Left lobe of liver (tissue), 2 donors: ENCODE data around the gene PACSIN1. TPM values are rescaled to one million over a fixed set of nuclear protein-coding genes. Genes with fewer than 3 reads are reported as not detected.

Source experiments
- ATAC-seq: fragments of 200-7000 bp; cut with Tn5 transposase; one replicate; pipeline ENCODE4 v1.9.1; 2020; ENCODE audit warnings: mild to moderate bottlenecking, moderate library complexity
- DNase-seq: peaks from one replicate; pipeline ENCODE4 v3.0.0-alpha.2; 2020; ENCODE audit warnings: low spot score
- total RNA-seq: library from RNA; stranded (reverse); gene quantifications from one replicate; pipeline ENCODE4 v1.2.1, GENCODE V29; 2021
- donor health status: DM: no; HTN: no; CAD: no; lungs with moderate emphysema.
- donor health status: DM: no; HTN: yes; CAD: no.

Gene PACSIN1
- total RNA-seq, 1 donor from 2014 or later: not detected

DNA sequence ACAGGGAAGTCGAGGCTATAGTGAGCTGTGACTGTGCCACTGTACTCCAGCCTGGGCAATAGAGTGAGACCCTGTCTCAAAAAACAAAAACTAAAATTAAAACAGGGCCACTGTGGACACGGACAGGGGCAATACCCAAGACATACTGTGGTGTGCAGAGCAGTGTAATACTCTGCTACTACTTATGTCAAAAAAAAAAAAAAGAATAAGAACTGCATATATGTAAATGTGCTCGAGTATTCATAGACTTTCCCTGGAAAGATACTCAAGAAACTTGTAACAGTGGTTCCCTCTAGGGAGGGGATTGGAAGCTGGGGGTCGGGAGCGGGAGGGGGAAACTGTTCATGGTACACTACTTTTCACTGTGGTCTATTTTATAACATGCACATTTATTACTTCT is 74.3 kb downstream of the PACSIN1 start:
- DNase-seq (no peak), ATAC-seq (no peak)

DNA sequence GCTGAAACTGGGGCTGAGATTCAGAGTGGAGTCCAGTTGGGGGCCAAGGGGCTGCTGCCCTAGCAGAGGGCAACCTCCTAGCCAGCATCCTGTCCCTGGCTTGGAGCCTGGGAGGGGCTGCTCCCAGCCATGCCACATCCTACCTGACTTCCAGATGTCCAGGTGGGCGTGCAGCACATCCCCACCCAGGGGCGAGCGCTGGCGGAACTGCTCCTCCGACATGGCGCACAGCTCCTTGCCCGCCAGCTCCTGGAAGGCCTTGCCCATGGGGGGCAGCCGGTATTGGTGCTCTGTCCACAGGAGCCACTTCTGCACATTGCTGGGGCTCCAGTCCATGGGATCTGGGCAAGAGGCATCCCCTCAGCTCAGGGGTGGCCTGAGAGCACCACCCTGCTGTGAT is 75.0 kb downstream of the PACSIN1 start:
- no peak for ATAC-seq
- DNase-seq: no peak

DNA sequence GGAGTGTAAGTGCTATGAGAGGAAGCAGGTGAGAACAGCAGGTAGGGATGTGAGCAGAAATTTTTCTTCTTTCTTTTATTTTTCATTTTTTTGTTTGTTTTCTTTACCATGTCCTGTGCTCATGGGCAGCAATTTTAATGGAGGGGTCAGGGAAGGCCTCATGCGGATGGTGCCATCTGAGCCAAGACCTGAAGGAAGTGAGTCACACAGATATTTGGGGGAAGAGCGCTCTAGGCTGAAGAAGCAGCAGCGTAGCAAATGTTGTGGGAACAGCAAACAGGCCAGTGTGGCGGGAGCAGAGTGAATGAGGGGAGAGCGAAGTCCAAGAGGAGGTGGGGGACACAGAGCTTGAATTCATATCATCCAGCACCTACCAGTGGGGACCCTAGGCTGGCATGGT is 77.5 kb downstream of the PACSIN1 start:
- ATAC-seq: no peak
- DNase-seq: no peak

DNA sequence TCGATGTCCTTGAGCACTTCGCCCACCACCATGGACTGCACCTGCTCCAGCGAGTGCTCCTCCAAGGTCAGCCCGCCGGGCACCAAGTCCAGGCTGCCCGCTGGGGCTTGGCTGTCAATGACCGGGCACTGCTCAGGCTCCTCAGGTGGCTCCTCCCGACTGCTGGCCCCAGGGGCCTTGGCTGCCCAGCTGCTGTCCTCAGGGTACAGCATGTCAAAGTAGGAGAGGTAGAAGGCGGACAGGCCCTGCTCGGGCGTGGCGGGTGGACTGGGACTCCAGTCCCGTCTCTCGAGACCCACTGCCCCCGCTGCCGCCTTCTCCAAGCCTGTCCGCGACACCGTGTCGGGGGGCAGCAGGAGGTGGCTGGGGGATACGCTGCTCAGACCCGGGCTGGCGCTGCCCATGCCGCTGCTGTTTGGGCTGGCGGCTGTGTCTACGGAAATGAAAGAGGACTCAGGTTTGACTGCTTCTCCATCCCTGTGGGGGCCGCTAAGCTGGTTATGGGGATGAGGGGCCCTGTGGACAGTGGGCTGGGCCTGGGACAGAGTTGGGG is 78.3 kb downstream of the PACSIN1 start:
- no peak for DNase-seq
- ATAC-seq: no peak

DNA sequence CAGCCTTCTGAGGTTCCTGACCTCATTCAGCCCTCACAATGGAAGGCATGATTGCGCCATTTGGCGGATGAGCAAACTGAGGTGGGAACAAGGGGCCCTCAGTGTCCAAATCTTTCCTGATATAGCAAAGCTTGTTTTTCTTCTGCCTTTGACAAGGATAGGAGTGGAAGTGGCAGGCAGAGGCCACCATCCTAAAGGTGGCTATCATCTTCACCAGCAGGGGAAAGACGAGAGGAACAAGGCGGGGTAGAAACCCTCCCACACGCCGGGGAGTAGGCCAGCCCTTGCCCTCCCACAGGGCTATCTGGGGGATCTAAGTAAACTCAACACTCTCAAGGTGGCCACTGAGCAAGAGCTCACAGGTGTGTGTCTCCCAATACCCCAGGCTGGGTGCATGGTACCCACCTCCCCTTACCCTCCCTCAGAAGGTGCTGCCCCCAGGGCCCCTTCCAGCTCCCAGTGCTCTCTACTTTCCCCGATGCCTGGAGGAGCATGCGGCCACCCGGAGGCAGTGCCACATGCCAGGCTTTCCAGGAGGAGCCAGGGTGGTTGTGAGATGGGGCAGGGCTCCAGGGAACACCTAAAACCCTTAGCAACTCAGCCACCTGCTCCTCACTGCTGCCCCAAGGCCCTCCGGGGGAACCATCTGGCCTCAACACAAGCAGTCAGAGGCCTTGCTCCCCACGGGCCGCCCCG is 79.0 kb downstream of the PACSIN1 start:
- no peak for DNase-seq
- no peak for ATAC-seq

DNA sequence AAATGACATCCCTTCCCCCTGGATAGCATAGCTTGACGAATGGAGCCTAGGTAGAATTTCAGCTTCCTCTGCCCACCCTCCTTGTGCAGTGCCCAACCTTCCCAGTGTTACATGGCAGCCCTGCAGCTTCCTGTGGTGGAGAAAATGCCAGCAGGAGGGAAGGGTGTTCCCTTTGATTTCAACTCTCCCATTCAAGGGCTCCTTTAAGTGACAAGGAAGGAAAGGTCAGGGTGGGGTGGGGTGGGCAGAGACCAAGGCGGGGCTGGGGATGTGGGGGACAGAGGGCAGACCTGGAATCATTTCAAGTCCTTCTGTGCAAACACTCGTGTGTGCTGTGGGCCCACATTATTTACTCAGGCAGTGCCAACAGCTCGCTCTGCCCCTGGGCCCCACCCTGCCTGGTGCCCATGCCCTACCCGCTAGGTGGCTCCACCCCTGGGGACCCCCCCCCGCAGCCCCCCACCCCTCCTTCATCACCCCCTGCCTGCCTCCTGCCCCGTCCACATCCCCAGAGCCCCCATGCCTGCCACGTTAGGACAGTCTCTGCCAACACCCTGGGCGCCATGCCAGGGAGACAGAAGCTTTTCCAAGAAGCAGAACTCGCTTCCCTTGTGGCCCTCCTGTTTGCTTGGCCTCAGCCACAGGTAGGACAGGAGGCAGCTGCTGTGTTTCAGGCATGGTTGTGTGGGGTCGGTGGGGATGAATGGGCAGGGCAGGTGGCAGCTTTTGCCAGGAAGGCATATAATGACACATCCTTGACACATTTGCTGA is 80.9 kb downstream of the PACSIN1 start:
- no peak for DNase-seq
- ATAC-seq: peak; percentile 60

DNA sequence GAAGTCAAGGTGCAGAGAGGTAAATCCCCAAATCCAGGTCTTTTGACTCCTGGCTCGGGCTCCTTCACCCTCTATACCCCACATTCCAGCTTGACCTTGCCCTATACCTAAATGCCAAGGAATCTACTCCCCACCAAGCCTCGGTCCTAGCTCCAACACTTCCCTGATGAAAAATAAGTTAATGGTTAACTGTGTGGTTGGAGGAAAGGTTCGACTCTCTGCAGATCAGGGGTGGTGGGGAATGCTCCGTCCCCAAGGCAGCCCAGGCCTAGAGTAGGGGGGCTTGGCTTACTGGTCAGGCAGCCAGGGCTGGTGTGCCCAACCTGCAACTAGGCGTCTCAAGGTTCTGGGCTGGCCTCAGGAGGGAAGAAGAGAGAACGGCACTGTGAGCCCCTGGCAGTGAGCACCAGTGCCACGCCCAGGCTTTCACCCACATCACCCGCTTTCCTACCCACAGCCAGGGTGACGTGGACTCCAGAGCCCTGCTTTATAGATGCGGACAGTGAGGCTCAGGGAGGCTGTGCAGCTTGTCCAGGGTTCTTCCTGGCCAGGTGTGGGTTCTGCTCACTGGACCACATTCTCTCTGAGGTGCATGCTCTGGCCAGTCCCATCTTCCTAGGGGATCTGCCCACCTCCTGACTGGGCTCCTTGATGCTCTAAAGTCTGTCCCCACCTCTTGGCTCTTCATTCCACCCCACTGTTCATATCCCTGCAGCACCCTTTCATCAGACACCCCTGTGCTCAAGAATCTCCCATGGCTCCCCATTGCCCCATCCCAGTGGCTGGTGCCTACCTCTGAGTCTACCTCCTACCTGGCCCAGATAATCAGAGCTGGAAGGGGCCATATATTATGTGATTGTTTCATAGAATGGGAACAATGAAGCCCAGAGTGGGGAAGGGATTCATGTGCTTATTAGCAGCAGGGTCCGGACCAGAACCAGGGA is 82.1 kb downstream of the PACSIN1 start:
- DNase-seq (no peak), ATAC-seq (no peak)

DNA sequence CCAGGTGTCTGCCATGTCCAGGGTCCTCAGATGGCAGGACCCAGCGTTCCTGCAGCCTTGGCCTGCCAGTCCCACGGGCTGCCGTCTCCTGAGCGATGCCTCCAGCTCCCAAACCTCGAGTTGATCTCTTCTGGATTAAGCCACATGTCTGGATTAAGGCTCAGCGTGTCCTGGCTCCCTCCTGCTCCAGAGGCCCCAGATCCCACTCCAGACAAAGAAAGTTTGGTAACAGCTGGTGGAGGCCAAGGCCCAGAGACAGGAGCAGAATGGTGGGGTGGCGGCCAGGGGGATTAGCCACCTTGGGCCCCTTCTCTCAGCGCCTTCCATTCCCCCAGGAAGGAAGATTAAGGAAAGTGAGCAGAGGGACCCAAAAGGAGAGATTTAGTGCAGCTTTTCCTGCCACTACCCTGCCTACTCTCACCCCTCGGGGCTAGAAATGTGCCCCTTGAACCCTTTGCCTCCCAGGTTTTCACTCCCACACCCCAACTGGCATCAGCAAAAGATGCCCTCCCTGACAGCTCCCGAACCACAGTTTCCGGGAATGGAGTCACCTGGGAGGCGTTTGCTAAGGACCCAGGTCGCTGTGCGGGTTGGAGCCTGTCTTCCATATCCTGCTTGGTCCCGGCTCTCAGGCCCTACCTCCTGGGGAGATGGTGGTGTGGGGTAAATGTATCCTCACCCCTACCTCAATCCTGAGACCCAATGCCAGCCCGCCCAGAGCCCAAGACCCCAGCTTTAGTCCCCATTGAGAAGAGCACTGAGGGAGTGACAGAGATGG is 83.3 kb downstream of the PACSIN1 start:
- DNase-seq: no peak
- ATAC-seq: no peak

DNA sequence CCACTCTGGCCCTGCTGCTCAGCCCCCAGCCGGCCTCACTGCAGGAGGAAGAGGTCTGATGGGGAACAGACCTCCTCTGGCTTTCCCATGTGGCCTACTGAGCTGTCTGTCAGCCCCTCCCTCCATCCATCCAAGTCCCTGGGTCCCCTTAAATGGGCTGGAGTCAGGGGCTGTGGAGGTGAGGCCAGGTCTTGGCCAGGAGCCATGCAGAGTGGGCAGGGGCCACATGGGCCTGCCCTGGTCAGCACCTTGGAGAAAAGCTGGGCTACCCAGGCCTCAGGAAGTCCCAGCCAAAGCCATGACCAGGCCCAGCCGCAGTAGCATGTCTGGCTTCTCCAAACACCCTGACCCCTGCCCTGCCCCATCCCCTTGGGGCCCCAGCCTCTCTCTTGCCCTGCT is 83.9 kb downstream of the PACSIN1 start:
- no peak for ATAC-seq
- no peak for DNase-seq

DNA sequence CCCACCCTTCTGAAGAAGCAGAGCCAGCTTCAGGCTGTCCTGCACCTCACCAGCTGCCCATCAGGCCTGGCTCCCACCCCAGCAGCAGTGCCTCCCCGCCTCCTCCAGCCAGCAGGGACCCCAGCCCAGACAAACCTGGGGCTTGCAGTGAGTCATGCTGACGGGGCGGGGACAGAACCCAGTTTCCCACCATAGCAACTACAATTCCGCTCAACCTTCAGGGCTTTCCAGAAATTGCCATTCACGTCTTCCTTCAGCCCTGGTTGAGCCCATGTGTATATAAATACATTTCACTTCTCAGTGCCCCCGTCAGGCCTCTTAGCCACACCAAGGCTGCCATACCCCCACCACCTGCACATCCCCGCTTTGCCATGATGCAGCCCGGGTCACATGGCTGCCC is 85.8 kb downstream of the PACSIN1 start:
- ATAC-seq (no peak), DNase-seq (no peak)

DNA sequence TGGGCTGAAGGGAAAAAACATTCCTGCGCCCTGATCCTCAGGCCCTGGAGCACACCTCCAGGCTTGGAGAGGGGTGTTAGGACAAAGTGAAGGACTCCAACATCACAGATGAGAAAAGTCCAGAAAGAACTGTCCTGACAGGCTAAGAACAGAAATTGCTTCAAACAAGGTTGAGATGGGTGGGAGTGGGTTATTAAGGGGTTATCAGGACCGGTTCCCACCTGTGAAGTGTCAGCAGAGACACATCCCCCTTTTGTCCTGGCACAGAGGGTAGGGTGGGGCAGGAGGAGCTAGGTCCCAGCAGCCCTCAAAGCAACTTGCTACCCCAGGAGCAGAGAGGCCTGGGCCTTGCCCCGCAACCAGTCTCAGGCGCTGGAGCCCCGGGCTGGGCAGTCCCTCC is 86.7 kb downstream of the PACSIN1 start:
- ATAC-seq (no peak), DNase-seq (no peak)

DNA sequence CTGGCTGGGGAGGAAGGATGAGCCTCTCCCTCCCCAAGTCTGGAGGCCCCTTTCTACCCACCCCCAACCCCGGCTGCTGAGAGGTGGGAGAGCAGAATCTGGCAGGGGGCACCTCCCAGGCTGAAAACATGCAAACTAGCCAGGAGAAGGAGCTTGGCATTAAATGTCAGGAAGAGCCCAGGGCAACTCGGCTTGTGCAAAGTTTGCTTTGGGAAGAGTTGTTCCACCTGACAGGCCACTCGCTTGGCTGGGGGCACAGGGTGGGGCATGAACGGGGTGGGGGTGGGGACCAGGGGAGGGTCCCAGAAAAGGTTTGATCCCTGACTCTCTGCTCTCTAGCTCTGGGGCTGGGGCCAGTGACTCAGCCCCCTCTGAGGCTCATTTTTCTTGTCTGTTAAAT is 87.3 kb downstream of the PACSIN1 start:
- no peak for DNase-seq
- no peak for ATAC-seq

DNA sequence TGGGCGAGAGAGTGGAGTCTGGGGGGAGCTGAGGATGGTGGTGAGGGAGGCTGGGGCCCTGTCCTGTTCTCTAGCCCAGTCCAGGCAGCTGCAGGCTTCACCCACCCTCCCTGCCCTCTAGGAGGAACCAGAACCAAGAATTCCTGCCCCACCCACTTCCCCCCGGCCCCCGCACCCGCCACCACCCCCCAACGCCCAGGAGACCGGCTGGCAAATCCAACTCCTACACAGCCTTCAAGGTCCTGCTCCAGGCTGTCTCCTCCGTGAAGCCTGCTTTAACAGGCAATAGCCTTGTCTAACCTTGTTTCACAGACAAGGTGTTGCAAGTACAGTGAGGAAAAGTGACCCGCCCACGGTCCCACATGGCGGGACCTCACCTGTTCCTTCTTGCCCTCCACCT is 87.9 kb downstream of the PACSIN1 start:
- no peak for ATAC-seq

DNA sequence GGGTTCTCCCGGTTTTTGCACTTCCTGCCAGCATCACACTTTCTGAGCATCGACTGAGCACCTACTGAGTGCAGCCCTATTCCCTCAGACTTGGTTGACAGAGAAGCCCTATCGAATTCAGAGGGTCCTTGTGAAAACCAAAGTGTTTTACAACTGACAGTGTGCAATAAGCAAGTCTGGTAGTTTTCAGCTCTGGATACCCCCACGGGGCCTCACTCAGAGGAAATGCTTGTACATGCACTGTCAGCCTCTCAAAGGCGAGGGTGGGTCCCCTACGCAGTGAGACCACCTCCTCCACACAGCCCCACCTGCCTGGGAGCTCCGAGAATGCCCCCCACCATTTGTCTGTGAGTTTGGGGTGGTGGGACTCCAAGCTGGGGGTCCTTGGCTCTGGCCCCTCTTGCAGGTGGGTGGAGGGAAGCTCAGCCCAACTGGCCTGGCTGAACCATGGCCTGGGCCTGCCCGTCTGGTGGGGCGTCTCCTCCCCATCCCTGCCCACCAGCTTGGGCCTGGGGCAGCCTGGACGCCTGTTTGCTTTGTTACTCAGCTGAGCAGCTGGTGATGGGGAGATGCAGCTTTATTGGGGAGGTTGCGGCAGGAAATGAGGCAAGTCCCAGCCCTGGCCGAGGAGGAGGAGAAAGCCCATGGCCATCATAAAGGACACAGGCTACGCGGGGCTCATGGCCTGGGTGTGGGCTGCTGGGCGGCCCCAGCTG is 88.6 kb downstream of the PACSIN1 start:
- no peak for ATAC-seq
- no peak for DNase-seq

More for the DNA sequence above, 87.9 kb downstream of the PACSIN1 start:
- no peak for DNase-seq

DNA sequence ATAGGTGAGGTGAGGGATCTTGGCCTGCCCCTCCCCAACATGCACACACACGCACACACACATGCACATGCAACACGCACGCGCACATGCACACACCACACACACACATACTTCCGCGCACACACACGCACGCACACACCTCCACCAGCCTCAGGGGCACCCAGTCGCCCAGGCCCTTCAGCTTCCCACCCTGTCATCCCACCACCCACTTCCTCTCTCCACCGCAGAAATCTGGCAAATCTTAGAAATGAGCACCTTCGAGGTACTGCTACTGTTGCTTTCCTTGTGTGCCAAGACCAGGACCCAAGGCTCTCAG is 89.1 kb downstream of the PACSIN1 start:
- no peak for ATAC-seq
- no peak for DNase-seq

DNA sequence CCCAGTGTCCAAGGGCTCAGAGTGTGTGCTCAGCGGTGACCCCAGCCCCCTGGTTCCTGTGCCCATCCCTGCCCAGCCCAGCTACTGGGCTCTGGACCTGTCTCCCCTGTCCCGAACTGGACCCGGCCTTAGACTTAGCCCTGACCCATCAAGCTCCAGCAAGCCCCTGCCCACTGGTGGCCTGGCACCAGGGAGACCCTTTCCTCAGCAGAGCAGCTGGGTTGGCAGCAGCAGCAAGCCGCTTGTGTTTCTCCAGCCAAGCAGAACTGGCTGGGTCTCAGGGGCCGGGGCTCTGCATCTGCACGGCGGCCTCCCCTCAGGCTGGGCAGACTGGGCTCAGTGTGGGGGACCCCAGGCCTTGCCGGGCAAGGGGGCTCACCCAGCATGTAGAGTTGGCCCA is 89.5 kb downstream of the PACSIN1 start:
- ATAC-seq: no peak
- DNase-seq: no peak

DNA sequence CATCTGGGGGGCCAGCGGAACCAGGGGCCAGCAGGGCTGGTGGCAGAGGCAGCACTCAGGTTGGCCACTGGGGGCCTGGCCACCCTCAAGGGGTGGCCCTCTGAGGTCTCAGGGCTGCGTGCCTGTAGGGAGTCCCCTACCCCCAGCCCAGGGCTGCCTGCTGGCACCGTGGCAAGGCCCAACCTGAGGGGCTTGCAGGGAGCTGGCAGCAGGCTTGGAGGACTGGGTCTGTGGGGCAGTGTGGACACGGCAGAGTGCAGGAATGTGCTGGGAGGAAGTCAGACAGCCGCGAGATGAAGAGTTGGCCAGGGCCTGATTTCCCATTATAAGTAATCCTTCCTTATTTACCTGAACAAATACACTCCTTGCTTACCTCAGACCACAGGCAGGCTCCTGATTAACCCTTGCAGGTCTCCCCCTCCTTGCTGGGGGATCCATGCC is 90.2 kb downstream of the PACSIN1 start, which contains the start of gene SPDEF:
TSS of gene SPDEF (minus strand) at position 299 of the 441 bp plus-strand sequence. CDS start 11,874 bp downstream, outside the sequence.
- DNase-seq (no peak), ATAC-seq (peak; percentile 15)

DNA sequence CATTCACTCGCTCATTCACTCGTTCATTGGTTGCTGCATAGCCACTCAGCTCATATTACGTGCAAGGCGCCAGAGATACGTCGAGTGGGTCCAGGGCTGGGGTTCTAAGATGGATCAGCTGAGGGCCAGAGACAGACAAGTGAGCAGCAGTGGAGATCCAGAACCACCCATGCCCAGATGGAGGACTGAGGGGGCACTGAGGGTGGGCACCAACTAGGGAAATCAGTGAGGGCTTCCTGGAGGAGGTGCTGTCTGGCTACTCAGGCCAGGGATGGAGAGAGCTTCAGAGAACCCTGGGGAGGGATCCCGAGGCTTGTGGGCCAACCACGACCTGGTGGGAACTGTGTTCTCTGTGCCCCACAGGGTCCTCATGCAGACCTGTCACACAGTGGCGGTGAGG is 90.6 kb downstream of the PACSIN1 start:
- no peak for DNase-seq
- ATAC-seq: no peak

DNA sequence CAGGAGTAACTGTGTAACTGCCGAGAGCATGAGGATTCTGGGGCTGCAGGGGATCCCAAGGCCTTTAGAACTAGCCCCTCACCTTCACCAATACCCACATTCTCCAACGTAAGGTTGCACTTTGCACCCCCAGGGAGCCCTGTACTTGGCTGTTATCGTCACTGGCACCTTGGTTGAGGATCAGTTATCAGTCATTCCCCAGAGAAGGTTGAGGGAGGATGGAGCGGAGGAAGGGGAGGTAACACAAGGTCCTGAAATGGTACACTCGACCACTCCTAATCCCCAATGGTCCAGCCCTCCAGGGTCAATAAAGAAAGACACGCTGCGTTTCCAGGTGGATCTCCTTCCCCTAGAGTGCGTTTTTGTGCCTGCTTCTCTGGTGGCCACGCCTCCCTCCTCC is 91.4 kb downstream of the PACSIN1 start:
- ATAC-seq (no peak), DNase-seq (no peak)
